GM18951 (cell line): ENCODE measurements around the gene LITAFD.

ENCODE experiments used
- POLR2A ChIP-seq: IDR thresholded peaks from 4 replicates; pipeline ENCODE4 v1.6.1; 2011; ENCODE audit warnings: mild to moderate bottlenecking; ENCODE audit not compliant: insufficient read length, insufficient read depth; ENCODE audit errors: extremely low read depth
- in situ Hi-C: fragments of 300-500 bp; cut with MboI; formaldehyde crosslinking; loops from one replicate; pipeline ENCODE4 v1.12.0; 2022; ENCODE audit warnings: low sequenced_read_pairs, mixed read lengths, inconsistent platforms; ENCODE audit not compliant: unreplicated experiment

LITAFD gene

DNA sequence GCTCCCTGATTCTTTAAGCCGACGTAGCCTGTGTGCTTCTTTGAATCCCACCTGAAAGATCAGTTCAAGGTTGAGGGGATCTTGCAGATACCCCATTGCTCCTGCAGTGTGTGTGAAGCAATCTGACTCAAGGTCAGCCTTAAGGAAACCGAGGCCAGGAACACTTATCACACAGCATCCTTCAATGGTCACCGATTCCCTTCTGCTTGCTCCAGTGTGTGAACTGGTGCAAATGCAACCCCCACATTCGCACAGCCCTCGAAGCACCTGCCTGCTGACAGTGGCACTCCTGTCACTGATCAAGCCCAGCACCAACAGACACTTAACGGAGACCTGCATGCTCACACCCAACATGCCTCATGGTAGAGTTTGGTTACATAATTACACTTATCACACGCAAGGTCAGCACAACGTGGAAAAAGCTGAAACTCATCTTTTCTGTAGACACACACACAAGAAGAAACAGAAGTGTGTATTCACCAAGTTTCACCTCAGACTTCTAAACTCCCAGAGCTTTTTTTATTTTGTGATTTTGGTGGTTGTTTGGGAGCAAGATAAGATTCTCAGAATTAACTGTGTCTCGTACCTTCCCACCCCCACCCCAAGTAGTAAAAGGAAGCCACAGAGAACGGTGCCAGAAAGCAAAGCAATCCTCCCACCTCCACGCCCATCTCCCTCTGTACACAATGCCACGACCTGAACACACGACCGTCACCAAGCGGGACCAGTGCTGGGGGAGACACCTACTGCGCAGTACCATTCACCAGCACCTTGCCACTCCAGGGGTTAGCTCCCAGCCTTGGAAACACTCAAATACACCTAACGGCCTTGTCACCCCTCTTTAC is 37.2 kb downstream of the LITAFD start:
- in situ Hi-C loops = no loop called here
- TF ChIP-seq POLR2A = no peak

DNA sequence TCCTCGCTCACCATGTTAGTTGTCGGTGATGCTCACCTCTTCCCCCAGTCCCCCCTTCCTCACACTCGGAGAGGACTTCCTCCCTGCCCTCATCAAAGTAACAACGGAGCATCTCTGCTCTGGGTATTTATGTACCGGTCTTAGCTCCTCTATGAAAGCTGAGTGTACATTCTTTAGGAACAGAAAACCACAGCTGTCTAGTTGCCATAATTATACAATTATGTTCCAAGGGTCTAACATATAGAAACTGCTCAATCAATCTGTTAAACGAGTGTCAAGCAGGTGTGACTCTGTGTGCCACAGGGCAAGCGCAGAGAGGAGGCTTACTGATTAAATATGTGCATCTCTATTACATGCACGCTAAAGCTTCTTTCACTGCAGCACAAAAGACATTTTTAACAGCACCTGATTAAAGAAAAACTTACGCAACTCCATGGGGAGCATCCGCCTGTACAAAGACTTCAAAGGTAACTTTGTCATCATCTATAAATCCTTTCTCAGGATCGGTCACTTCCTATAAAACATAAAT is 37.8 kb downstream of the LITAFD start:
- no peak for TF ChIP-seq POLR2A
- in situ Hi-C loops = no loop called here

DNA sequence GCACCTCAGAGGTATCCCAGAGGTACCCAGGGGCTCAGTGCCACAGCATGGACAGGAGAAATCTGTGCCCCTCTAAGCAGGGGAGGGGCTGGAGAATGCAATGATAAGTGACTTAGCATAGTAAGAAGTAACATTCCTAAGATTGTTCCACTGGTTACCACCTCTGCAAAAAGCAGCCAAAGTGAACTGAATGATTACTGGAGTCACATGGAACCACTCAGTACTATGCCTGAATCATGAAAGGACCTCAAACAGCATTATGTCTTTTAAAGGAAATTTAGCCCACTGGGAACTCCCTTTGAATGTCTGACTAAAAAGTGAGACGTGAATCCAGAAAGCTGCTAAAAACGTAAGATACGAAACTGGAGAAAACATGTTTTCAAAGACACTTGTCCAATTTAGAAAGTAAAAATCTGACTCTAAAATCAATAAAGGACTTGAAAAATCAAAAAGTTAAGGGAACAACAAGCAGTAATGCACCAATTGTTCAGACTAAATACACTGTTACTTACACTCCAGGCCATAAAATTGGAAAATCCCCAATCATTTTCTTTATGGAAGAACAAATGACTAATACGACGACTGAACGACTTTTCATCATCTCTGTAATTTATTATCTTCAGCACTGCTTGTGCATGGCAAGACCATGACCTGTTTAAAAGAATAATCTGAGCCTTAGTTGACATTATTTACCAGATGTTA is 38.6 kb downstream of the LITAFD start:
- no peak for TF ChIP-seq POLR2A

DNA sequence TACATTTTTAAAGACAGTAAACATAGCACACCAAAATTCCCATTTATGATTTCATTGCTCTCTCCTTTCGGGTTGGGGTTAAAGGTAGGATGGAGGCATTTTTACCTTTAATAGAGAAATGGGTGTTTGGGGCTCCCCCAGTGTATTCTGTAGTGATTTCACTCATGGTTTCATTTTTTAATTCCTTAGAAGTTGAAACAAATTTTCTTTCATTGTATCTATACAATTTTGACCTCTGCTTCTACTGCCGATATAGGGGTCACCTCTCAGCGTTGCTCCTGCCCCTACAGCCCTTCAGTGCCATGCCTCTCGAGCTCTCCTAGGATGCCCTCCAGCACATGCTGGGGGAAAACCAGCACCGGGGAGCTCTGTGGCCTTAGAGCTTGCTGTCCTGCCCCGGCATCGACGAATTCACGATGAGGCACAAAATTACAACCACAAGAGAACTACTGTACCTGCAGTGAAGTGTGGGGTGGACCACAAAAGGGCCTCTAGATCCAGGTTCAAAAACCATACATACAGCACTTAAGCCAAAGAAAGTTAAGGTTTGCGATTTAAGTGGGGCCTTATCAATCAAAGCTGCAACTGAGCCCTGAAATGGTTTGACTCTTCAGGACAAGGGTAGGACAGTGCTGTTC is 39.3 kb downstream of the LITAFD start:
- no peak for TF ChIP-seq POLR2A
- in situ Hi-C loops = no loop called here

More for the DNA sequence above, 38.6 kb downstream of the LITAFD start:
- in situ Hi-C loops = no loop called here

DNA sequence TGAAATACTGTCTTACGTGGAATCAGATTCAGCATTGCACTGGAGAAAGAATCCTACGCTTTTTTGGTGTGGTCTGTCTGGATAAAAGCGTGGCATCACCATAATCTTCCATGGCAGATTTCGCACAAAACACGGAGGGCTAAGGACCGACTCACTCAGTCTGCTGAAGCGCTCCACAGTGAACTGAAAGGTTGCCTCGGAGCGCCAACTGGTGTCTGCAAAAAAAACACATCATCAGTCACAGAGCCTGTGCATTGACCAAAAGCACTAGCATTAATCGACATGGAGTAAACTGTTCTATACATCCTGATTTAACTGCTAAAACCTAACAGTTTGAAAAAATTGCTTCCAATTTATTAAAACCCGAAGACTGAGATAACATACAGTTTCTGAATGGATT is 41.0 kb downstream of the LITAFD start:
- in situ Hi-C loops = no loop called here
- TF ChIP-seq POLR2A = no peak

DNA sequence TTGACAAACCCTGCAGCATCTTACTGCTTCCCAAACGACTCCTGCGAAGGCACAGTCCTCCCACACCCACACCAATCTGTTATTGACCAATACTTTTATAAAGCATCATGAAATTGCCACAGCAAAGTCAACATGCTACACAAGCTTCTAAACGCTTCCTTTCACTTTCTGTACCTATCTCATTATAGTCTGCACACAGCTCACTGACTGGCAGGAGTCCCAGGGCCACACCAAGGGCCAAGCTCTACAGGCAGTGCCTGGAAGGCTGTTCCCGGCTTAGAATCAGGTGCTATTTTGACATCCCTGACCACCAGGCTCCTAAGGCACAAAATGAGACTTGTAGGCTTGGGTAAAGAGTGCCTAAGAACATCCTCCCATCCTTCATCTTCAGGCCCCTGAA is 42.1 kb downstream of the LITAFD start:
- in situ Hi-C loops = no loop called here
- TF ChIP-seq POLR2A = no peak

GRCh38 chr16:8925455-8925854 is 43.3 kb downstream of the LITAFD start:
- in situ Hi-C loops = no loop called here
- no peak for TF ChIP-seq POLR2A

DNA sequence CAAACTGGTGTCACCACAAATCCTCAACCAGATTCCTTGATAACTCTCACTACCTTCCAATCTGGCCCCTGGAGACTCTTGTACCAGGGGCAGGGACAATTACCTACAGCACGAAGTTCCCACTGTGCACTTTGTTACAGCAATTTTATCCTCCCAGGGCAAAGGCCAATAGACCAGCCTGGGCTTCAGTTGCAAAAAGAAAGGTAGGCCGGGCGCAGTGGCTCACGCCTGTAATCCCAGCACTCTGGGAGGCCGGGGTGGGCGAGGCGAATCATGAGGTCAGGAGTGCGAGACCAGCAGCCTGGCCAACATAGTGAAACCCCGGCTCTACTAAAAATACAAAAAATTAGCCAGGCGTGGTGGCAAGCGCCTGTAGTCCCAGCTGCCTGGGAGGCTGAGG is 44.7 kb downstream of the LITAFD start:
- in situ Hi-C loops = no loop called here
- no peak for TF ChIP-seq POLR2A

DNA sequence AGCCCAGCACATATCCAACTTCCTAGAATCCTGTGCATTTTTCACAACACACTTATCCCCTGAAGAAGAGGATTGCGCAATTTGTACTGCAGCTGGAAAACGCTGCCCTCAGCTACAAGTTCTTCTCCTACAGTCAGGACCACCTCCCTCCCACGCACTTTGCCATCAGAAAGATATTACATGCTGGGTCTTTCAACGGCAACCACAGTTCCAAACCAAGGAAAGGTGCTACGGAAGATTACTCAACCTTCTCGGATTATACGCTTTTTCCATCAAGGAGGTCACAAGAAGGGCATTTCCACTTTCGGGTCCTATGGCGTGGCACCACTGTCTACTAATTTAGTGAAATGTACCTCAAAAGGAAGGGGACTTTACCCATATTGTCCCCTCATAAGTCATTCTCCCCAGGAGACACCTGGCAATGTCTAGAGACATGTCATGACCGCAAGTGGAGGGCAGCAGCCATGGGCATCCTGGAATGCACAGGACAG is 46.4 kb downstream of the LITAFD start:
- TF ChIP-seq POLR2A = no peak
- in situ Hi-C loops = no loop called here

DNA sequence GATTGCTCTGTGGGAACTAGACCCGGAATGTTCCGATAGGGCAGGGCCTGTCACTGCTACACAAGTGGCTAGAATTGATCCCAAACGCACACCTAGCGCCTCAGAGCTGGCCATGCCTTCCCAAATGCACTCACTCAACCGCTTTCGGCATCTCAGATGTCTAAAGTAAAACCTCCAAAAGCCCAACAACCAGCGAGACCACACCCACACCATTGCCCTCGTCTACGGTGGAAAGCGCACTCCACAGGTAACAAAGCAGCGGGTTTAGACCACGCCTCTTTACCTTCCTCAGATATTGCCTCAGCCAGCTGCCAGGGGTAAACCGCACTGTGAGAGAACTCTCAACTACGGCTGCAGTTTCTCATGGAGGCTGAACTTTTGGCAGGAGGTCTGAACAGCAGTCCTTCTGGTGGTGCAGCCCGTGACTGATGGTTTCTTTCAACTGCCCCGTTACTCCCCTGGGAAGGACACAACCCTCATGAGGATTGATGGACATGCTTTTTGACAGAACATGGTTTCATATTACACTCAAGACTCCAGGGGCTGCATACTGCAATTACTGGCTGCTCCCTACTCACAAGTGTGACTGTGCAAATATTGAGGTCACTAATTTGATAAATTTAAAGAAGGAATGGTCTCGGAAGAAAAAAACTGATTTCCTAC is 47.1 kb downstream of the LITAFD start:
- in situ Hi-C loops = no loop called here
- no peak for TF ChIP-seq POLR2A

DNA sequence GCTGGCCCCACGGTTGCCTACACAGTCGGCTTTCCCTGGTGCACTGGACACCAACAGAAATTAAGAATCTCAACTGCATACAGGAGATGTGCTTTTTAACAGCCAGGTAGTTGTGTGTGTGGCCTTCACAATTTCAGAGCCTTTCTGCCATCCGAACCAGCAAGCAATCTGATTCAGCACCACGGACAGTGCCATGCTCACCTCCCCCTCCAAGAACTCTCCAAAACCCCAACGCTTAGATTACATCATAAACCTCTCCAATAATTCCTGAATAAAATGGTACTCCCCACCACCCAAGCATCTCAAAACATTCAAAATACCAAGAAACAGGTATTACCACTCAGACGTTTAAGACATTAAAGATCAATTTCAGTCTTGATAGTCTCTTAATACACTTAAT is 49.7 kb downstream of the LITAFD start:
- TF ChIP-seq POLR2A = no peak
- in situ Hi-C loops = no loop called here

GRCh38 chr16:8934601-8935000 is 52.5 kb downstream of the LITAFD start:
- no peak for TF ChIP-seq POLR2A
- in situ Hi-C loops = no loop called here
